ENCODE data around the gene SSR4. TPM values are rescaled to one million over a fixed set of nuclear protein-coding genes. Genes with fewer than 3 reads are reported as not detected.
A peak's percentile ranks its signal among the peaks of the same experiment; 100 is the strongest.
"Not testable (repeated sequence)": the region's sequence is repeated elsewhere in the genome, so short reads cannot be mapped to it uniquely, and the experiment has no call there.

SSR4 gene
- total and polyA plus RNA-seq, 2 of the 13 experiments (the other 11 are each of a cell fraction or from before 2014, with no cell fraction given) = 214 to 288 TPM

- FAIRE-seq = no peak
- POLR2A ChIA-PET = no interaction called here
Measured at GRCh38 chrX:153746359-153746758, 48.1 kb upstream of the SSR4 start.

DNA sequence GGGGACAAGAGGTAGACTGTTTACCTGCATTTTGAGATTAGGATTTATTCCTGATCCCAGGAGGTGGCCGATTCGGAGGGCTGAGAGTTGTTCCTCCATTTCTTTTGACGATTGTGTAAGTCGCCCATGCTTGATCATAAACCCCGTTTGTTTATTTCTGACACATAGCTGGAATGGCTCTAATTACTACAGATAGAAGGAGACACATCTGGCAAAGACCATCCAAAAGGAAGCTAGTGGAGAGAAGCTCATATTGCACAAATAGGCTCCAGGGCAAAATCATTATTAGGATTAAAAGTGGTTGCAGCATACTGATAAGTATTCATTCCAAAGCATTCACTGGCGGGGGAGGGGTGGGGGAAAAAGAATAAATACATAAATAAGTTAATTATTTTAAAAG is 47.5 kb upstream of the SSR4 start:
- BruUV-seq (replicated peaks); intact Hi-C loops (cut with micrococcal nuclease; ENCODE audit: unreplicated experiment); H3K4me2 ChIP-seq (ENCODE audit: low read depth, low read length); H4K20me1 ChIP-seq (ENCODE audit: insufficient read depth, low read length); in situ Hi-C loops (cut with HindIII; ENCODE audit: extremely low pct_ligation_motif_present, low pct_unique_long_range_greater_than_20kb); H2AFZ ChIP-seq (ENCODE audit: low read length); H3K9ac ChIP-seq (ENCODE audit: insufficient read depth, low read depth, low read length); FAIRE-seq; H3K27me3 ChIP-seq (ENCODE audit: control insufficient read depth in 1 of 2, insufficient read depth in 2 of 2, low read length in 2 of 2); H3K4me3 ChIP-seq (replicated peaks in 1 of 3; ENCODE audit: insufficient read depth in 1 of 3, low read depth in 2 of 3, low read length in 3 of 3); H3K27ac ChIP-seq (ENCODE audit: extremely low read length, insufficient read depth, low read length); POLR2A ChIA-PET; H3K79me2 ChIP-seq (ENCODE audit: insufficient read depth, low read length); H3K36me3 ChIP-seq (replicated peaks in 1 of 2; ENCODE audit: control insufficient read depth in 1 of 2, insufficient read depth in 2 of 2, low read length in 2 of 2); DNase-seq (ENCODE audit: low spot score); CTCF ChIA-PET (ENCODE audit: low intra/inter-chr PET ratio, low total read pairs); H3K9me3 ChIP-seq (ENCODE audit: low read length); ATAC-seq: not testable (repeated sequence)
- WGBS (ENCODE audit: low lambda C conversion rate) = 64% methylated on average over 6 of the region's 6 CpGs
- peaks cover 13% of the 10 kb centered on the region for H3K4me1 ChIP-seq (ENCODE audit: insufficient read depth, low read length)

More at GRCh38 chrX:153746359-153746758, 48.1 kb upstream of the SSR4 start:
- H4K20me1 ChIP-seq (ENCODE audit: insufficient read depth, low read length) = no peaks in the 10 kb centered on the region
- no peak overlapping the region for H3K9ac ChIP-seq (ENCODE audit: insufficient read depth, low read depth, low read length)
- intact Hi-C loops (cut with micrococcal nuclease; ENCODE audit: unreplicated experiment) (no loop called here), in situ Hi-C loops (cut with HindIII; ENCODE audit: extremely low pct_ligation_motif_present, low pct_unique_long_range_greater_than_20kb) (no loop called here)
- H3K27me3 ChIP-seq (ENCODE audit: control insufficient read depth in 1 of 2, insufficient read depth in 2 of 2, low read length in 2 of 2) = no peaks in the 10 kb centered on the region
- no peak overlapping the region for H3K4me2 ChIP-seq (ENCODE audit: low read depth, low read length)
- H3K27ac ChIP-seq (ENCODE audit: extremely low read length, insufficient read depth, low read length) = no peak overlapping the region
- peaks cover 13% of the 10 kb centered on the region for H3K4me1 ChIP-seq (ENCODE audit: insufficient read depth, low read length)
- DNase-seq (ENCODE audit: low spot score) (no peak), ATAC-seq (no peak)
- no TSS peak for BruUV-seq (replicated peaks)
- no peaks in the 10 kb centered on the region for H3K9me3 ChIP-seq (ENCODE audit: low read length)
- WGBS (ENCODE audit: low lambda C conversion rate) = 34% methylated on average over 3 of the region's 3 CpGs
- CTCF ChIA-PET (ENCODE audit: low intra/inter-chr PET ratio, low total read pairs) = no interaction called here
- TF ChIP-seq KAT2B (IDR thresholded peaks at IDR 0.05; ENCODE audit: borderline replicate concordance, low read depth, low read length) (peak; percentile 71), MAFK (conservative IDR thresholded peaks at IDR 0.05 in 1 of 2, IDR thresholded peaks at IDR 0.05 in 1 of 2; ENCODE audit: low read length in 2 of 2) (no peak), ARHGAP35 (CRISPR knock-in tag; IDR thresholded peaks at IDR 0.05; ENCODE audit: borderline replicate concordance) (no peak)
- H2AFZ ChIP-seq (ENCODE audit: low read length) = no peak overlapping the region
- H3K4me3 ChIP-seq (replicated peaks in 1 of 3; ENCODE audit: insufficient read depth in 1 of 3, low read depth in 2 of 3, low read length in 3 of 3) = no peak overlapping the region
- no peaks in the 10 kb centered on the region for H3K79me2 ChIP-seq (ENCODE audit: insufficient read depth, low read length)
- H3K36me3 ChIP-seq (replicated peaks in 1 of 2; ENCODE audit: control insufficient read depth in 1 of 2, insufficient read depth in 2 of 2, low read length in 2 of 2) = no peaks in the 10 kb centered on the region

GRCh38 chrX:153749017-153749416 is 45.5 kb upstream of the SSR4 start:
- H3K36me3 ChIP-seq (replicated peaks in 1 of 2; ENCODE audit: control insufficient read depth in 1 of 2, insufficient read depth in 2 of 2, low read length in 2 of 2); POLR2A ChIA-PET; H3K9ac ChIP-seq (ENCODE audit: insufficient read depth, low read depth, low read length); H3K27me3 ChIP-seq (ENCODE audit: control insufficient read depth in 1 of 2, insufficient read depth in 2 of 2, low read length in 2 of 2); FAIRE-seq; BruUV-seq (replicated peaks); DNase-seq (ENCODE audit: low spot score); in situ Hi-C loops (cut with HindIII; ENCODE audit: extremely low pct_ligation_motif_present, low pct_unique_long_range_greater_than_20kb); ATAC-seq; H3K9me3 ChIP-seq (ENCODE audit: low read length); H4K20me1 ChIP-seq (ENCODE audit: insufficient read depth, low read length); CTCF ChIA-PET (ENCODE audit: low intra/inter-chr PET ratio, low total read pairs); H2AFZ ChIP-seq (ENCODE audit: low read length); intact Hi-C loops (cut with micrococcal nuclease; ENCODE audit: unreplicated experiment); H3K4me2 ChIP-seq (ENCODE audit: low read depth, low read length); H3K79me2 ChIP-seq (ENCODE audit: insufficient read depth, low read length); H3K27ac ChIP-seq (ENCODE audit: extremely low read length, insufficient read depth, low read length); H3K4me3 ChIP-seq (replicated peaks in 1 of 3; ENCODE audit: insufficient read depth in 1 of 3, low read depth in 2 of 3, low read length in 3 of 3): not testable (repeated sequence)
- WGBS (ENCODE audit: low lambda C conversion rate) = 69% methylated on average over 6 of the region's 7 CpGs
- peaks cover 13% of the 10 kb centered on the region for H3K4me1 ChIP-seq (ENCODE audit: insufficient read depth, low read length)
